GM10266 (cell line): ENCODE results near the gene ATF1.
"Not testable (repeated sequence)": the region's sequence is repeated elsewhere in the genome, so short reads cannot be mapped to it uniquely, and the experiment has no call there.

Experiments used
- DNase-seq: peaks from one replicate; pipeline ENCODE4 v3.0.0; 2012; ENCODE audit errors: extremely low spot score
- CTCF ChIP-seq: IDR thresholded peaks from 2 replicates; pipeline ENCODE4 v1.5.1; 2012; ENCODE audit warnings: mild to moderate bottlenecking, low read depth; ENCODE audit not compliant: control insufficient read depth, insufficient read depth; ENCODE audit errors: missing control alignments

Gene ATF1

GRCh38 chr12:50840809-50841487 lies 77.0 kb downstream of the ATF1 start:
- TF ChIP-seq CTCF = no peak
- no peak for DNase-seq

GRCh38 chr12:50841716-50842531 lies 78.0 kb downstream of the ATF1 start:
- DNase-seq = no peak
- TF ChIP-seq CTCF = no peak

- no peak for TF ChIP-seq CTCF
- no peak for DNase-seq
Observed at GRCh38 chr12:50842637-50843493, 79.0 kb downstream of the ATF1 start, which contains the start of gene TMPRSS12. TMPRSS12 (plus strand) TSS chr12:50842926; CDS start chr12:50842965, 39 bp downstream.

GRCh38 chr12:50845021-50845647 lies 81.2 kb downstream of the ATF1 start:
- TF ChIP-seq CTCF = no peak
- no peak for DNase-seq

GRCh38 chr12:50848963-50849362 lies 85.1 kb downstream of the ATF1 start:
- no peak for DNase-seq
- TF ChIP-seq CTCF = no peak

- not testable (repeated sequence) for DNase-seq
Observed at GRCh38 chr12:50855218-50855617, 91.3 kb downstream of the ATF1 start.

- not testable (repeated sequence) for DNase-seq
Observed at GRCh38 chr12:50855679-50856078, 91.8 kb downstream of the ATF1 start.
